Ishikawa (cell line): ENCODE data around the gene TRIM34.

Source experiments
- CEBPB ChIP-seq: IDR thresholded peaks from 2 replicates; pipeline ENCODE4 v1.6.1; 2012
- CREB1 ChIP-seq: IDR thresholded peaks from 2 replicates; pipeline ENCODE4 v1.6.1; 2012; ENCODE audit warnings: low read depth
- EGR1 ChIP-seq: IDR thresholded peaks from 2 replicates; pipeline ENCODE4 v1.6.1; 2012
- EP300 ChIP-seq: IDR thresholded peaks from 2 replicates; pipeline ENCODE4 v1.6.1; 2012; ENCODE audit warnings: borderline replicate concordance
- FOXM1 ChIP-seq: IDR thresholded peaks from 2 replicates; pipeline ENCODE4 v1.6.1; 2012; ENCODE audit warnings: low read depth, borderline replicate concordance
- MAX ChIP-seq: IDR thresholded peaks from 2 replicates; pipeline ENCODE4 v1.6.1; 2012
- NFIC ChIP-seq: IDR thresholded peaks from 2 replicates; pipeline ENCODE4 v1.6.1; 2012
- RAD21 ChIP-seq: IDR thresholded peaks from 2 replicates; pipeline ENCODE4 v1.6.1; 2012; ENCODE audit warnings: low read depth
- REST ChIP-seq: IDR thresholded peaks from 2 replicates; pipeline ENCODE4 v1.6.1; 2012; ENCODE audit warnings: low read depth, mild to moderate bottlenecking
- TAF1 ChIP-seq: IDR thresholded peaks from 2 replicates; pipeline ENCODE4 v1.6.1; 2012; ENCODE audit warnings: low read depth, mild to moderate bottlenecking
- TCF12 ChIP-seq: IDR thresholded peaks from 2 replicates; pipeline ENCODE4 v1.6.1; 2012; ENCODE audit warnings: low read depth
- TEAD4 ChIP-seq: IDR thresholded peaks from 2 replicates; pipeline ENCODE4 v1.6.1; 2012
- USF1 ChIP-seq: IDR thresholded peaks from 2 replicates; pipeline ENCODE4 v1.6.1; 2012
- YY1 ChIP-seq: IDR thresholded peaks from 2 replicates; pipeline ENCODE4 v1.6.1; 2012; ENCODE audit warnings: low read depth
- ZBTB7A ChIP-seq: IDR thresholded peaks from 2 replicates; pipeline ENCODE4 v1.6.1; 2012; ENCODE audit warnings: low read depth

The TRIM34 gene

GRCh38 chr11:5611627-5612026 lies 13.2 kb upstream of the TRIM34 start:
- TF ChIP-seq CEBPB (no peak), CREB1 (no peak), TEAD4 (no peak), EGR1 (no peak), REST (no peak), USF1 (no peak), TAF1 (no peak), YY1 (no peak), ZBTB7A (no peak), NFIC (no peak), EP300 (no peak), RAD21 (no peak), FOXM1 (no peak), TCF12 (no peak), MAX (no peak)

GRCh38 chr11:5618807-5619206 lies 6.0 kb upstream of the TRIM34 start:
- TF ChIP-seq NFIC, result no peak
- no peak for TF ChIP-seq TCF12
- TF ChIP-seq TEAD4, result no peak
- no peak for TF ChIP-seq EP300
- TF ChIP-seq CEBPB, result no peak
- no peak for TF ChIP-seq FOXM1
- TF ChIP-seq EGR1, result no peak
- TF ChIP-seq MAX, result no peak
- TF ChIP-seq CREB1, result no peak
- TF ChIP-seq USF1, result no peak
- TF ChIP-seq YY1, result no peak
- TF ChIP-seq REST, result no peak
- no peak for TF ChIP-seq TAF1
- TF ChIP-seq RAD21, result no peak
- no peak for TF ChIP-seq ZBTB7A

GRCh38 chr11:5620651-5621521 lies 3.9 kb upstream of the TRIM34 start:
- TF ChIP-seq YY1 (no peak), TCF12 (no peak), TAF1 (no peak), ZBTB7A (no peak), EP300 (no peak), CEBPB (no peak), CREB1 (no peak), RAD21 (no peak), REST (no peak), FOXM1 (no peak), TEAD4 (no peak), USF1 (no peak), EGR1 (no peak), NFIC (no peak), MAX (no peak)
